SK-MEL-5 (cell line): ENCODE data around the gene ATP1A4. TPM values are rescaled to one million over a fixed set of nuclear protein-coding genes. Genes with fewer than 3 reads are reported as not detected.
"Not testable (repeated sequence)": the region's sequence is repeated elsewhere in the genome, so short reads cannot be mapped to it uniquely, and the experiment has no call there.

ENCODE experiments used
- DNase-seq: peaks from one replicate; pipeline ENCODE4 v3.0.0-alpha.2; 2016; ENCODE audit warnings: low read depth, low spot score
- in situ Hi-C: cut with HindIII; loops from 2 replicates; pipeline ENCODE4 v1.10.0; 2016; ENCODE audit warnings: low sequenced_read_pairs, high pct_unique_total_duplicates, low pct_unique_long_range_greater_than_20kb
- total RNA-seq: library from RNA; depleted of rRNA; stranded (reverse); fragments of >200 nt; shearing (Covaris generic); gene quantifications from 2 replicates; pipeline ENCODE4 v1.2.3, GENCODE V29; 2014

ATP1A4 gene
- total RNA-seq, 1 experiment from 2014 or later, result not detected

DNA sequence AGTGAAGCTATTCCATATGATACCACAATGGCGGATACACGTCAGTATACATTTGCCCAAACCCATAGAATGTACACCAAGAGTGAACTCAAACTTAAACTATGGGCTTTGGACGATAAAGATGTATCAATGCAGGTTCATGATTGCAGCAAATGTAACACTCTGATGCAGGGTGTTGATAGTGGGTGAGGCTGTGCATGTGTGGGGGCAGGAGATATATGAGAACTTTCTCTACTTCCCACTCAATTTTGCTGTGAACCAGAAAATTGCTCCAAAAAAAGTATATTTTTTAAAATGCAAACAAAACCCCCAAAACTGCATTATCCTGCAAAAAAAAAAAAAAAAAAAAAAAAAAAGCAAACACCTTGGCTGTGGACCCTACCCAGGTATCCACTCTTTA, 32.5 kb upstream of the ATP1A4 start:
- in situ Hi-C loops, result no loop called here
- no peak for DNase-seq

DNA sequence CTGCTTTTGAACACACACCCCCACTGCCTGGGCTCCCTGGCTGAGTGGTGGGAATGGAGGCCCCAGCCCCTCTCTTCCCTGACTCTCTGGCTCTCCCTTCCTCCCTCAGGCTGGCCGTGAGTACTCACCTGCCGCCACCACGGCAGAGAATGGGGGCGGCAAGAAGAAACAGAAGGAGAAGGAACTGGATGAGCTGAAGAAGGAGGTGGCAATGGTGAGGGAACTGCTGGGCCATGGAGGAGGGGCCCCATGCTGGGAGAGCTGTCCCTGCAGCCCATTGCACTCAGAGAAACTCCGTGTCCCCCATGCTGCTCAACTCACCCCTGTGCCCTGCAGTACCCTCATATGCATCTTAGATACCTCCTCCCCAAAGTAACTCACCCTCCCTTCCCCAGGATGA, 30.6 kb upstream of the ATP1A4 start:
- no peak for DNase-seq
- in situ Hi-C loops, result no loop called here

DNA sequence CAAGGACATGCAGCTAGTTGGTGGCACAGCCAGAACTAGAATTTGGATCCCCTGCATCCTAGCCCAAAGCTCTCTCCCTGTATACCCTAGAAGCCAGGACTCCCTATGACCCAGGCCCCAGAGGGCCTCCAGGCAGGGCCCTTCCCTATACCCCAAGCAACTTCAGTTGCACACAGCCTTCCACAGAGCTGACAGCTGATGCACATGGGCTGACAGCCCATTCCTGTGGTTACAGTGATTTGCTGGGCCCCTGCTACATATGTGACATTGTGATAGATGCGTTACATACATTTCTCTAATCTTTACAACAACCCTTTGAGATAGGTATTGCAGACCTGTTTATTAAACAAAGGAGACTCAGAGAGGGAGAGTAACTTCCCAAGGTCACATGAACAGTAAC, 30.0 kb upstream of the ATP1A4 start:
- DNase-seq, result no peak
- in situ Hi-C loops, result no loop called here

DNA sequence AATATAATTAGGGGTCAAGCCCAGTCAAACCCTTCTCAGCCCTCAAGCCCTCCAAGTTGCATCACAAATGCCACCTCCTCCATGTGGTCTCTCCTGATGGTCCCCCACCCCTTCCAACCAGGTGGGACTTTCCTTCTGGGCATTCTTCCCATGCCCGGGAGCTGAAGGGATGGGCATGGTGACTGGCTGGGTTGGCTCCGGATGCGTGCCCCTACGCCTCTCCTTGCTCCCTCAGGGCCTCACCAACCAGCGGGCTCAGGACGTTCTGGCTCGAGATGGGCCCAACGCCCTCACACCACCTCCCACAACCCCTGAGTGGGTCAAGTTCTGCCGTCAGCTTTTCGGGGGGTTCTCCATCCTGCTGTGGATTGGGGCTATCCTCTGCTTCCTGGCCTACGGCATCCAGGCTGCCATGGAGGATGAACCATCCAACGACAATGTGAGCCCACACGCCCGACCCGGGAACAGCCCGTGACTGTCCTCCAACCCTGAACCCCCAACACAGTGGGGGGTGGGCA, 28.4 kb upstream of the ATP1A4 start:
- in situ Hi-C loops, result no loop called here

DNA sequence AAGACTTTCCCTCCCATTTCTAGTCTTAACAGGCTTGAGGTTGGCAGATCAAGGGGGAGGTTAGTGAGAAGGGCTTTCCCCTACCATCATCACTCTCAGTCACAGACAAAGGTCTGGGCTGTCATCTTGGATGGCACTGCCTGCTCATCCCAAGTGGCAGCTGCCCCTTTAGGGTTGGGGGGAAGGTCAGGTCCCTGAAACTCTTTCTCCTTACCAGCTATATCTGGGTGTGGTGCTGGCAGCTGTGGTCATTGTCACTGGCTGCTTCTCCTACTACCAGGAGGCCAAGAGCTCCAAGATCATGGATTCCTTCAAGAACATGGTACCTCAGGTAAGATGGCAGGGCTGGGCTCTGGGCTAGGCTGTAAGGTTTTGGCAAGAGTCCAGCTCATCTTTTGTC, 27.7 kb upstream of the ATP1A4 start:
- no peak for DNase-seq
- in situ Hi-C loops, result no loop called here

More for the DNA sequence above, 28.4 kb upstream of the ATP1A4 start:
- no peak for DNase-seq

DNA sequence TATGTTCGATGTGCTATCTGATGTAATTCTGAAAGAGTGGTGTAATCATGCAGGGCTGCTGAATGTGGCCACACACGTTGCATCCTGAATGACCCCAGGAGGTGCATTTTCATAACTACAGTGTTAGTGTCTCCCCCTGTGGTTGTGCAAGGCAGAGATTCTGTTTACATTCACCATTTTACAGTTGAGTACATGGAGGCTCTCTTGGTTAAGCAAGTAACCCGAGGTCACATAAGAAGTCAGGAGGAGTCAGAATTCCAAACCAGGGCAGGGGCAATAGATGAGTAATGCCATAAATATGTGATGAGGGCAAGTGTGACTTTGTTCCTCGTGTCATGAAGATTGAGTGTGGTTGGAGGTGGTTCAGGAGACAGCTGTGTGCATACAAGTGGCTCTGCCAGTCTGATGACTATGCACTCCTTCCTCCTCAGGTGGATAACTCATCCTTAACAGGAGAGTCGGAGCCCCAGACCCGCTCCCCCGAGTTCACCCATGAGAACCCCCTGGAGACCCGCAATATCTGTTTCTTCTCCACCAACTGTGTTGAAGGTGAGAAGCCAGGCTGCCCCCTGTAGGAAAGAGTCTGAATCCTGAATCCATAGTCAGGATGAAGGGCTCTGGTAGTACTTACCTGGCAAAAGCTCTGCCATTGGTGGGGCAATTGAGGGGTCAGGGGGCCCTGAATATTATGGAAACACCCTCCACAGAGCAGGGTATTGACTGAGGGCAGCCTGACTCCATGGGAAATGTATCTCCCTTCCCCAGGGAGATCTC, 26.5 kb upstream of the ATP1A4 start:
- in situ Hi-C loops, result no loop called here
- DNase-seq, result peak; percentile 35

DNA sequence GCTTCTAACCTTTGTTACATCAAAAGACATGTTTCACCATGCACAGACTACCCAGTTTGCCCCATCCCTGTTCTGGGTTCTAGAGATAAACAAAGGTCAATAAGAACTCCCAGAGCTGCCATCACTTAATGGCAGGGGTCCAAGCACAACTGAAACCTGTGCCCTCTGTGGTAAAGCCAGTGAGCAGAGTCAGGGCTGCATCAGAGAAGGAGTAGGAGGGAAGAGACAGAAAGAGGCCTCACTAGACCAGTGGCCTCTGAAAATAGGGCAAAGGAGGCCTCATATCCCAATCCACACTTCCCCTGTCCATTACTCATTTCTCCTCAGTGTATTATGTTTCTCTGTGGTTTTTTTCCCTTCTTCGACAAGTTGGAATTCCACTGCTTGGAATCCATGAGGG, 25.7 kb upstream of the ATP1A4 start:
- in situ Hi-C loops, result no loop called here
- DNase-seq, result no peak

DNA sequence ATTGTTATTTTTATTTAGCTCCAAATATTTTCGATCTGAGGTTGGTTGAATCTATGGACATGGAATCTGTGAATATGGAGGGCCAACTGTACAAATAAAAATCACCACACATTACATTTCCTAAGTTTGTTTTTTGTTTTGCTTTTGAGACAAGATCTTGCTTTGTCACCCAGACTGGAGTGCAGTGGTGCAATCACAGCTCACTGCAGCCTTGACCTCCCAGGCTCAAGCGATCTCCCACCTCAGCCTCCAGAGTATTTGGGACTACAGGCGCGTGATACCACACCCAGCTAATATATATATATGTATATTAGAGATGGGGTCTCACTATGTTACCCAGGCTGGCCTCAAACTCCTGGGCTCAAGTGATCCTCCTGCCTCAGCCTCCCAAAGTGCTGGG, 25.1 kb upstream of the ATP1A4 start:
- DNase-seq, in situ Hi-C loops: not testable (repeated sequence)

DNA sequence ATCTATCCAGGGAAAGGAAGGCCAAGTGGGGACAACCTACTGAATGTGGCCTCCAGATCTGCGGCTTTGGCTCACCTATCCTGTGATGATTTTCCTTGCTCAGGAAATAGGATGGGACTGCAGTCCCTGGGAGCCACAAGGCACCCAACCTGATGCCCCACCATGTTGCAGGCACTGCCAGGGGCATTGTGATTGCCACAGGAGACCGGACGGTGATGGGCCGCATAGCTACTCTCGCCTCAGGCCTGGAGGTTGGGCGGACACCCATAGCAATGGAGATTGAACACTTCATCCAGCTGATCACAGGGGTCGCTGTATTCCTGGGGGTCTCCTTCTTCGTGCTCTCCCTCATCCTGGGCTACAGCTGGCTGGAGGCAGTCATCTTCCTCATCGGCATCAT, 24.0 kb upstream of the ATP1A4 start:
- in situ Hi-C loops, result no loop called here
- no peak for DNase-seq

DNA sequence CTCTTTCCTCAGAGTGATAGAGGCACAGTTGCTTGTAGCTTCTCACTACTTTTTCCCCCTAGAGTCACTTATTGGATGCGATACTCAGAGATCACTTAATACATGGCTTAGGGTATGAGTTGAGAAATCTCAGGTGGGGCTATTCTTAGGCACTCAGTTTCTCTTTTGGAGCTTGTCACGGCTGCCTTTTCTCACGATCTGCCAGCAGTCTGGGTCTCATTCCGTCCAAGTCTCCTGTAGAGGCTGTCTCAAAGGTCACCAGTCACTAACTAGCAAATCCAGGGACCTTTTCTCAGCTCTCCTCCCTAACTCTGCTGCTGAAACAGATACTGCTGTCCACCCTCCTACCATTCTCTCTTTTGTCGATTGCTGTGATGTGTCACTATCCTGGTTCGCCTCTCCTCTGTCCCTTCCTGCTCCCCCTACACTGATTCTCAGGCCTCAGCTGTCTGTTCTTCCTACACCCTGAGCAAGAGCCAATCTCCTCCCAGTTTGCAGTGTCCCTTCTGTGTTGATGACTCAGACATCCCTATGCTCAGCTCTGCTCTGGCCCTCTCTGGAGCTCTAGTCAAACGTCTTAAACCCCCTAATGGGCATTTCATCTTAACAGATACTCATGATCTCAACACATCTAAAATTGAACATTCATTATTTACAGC, 23.4 kb upstream of the ATP1A4 start:
- no peak for DNase-seq
- in situ Hi-C loops, result no loop called here

DNA sequence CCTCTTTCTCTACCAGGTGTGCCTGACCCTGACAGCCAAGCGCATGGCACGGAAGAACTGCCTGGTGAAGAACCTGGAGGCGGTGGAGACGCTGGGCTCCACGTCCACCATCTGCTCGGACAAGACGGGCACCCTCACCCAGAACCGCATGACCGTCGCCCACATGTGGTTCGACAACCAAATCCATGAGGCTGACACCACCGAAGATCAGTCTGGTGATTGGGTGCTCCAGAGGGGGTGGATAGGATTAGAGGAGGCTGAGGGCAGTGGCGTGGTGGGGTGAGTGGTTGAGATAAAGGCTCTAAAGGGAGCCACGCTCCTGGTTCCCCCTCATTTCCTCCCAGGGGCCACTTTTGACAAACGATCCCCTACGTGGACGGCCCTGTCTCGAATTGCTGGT, 22.8 kb upstream of the ATP1A4 start:
- in situ Hi-C loops, result no loop called here
- no peak for DNase-seq

DNA sequence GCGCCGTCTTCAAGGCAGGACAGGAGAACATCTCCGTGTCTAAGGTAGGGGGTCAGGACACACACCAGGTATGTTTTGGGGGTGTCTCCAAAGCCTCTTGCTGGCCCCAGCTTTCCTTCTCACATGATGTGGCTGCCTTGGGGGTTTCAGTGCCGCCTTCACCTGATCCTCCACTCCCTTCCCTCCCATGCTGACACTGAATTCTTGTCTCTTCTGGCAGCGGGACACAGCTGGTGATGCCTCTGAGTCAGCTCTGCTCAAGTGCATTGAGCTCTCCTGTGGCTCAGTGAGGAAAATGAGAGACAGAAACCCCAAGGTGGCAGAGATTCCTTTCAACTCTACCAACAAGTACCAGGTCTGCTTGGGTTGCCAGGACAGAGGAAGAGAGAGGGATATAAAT, 22.4 kb upstream of the ATP1A4 start:
- in situ Hi-C loops, result no loop called here
- DNase-seq, result no peak

DNA sequence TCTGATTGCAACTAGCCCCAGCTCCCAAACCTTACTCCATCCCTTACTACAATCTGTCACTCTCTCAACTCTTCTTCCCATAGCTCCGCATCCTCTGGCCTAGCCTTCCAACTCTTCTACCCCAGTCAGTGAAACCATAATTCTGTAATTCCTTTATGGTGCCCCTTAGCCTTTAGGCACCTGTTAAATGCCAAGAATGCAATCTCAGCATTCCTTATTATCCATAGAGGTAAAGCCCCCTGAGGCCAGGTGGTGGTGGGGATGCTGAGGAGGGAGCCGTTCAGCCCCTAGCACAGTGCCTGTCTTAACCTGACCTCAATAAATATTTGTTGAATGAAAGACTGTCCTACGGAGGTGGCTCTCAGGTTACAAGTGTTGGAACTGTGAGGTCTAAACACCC, 21.8 kb upstream of the ATP1A4 start:
- in situ Hi-C loops, result no loop called here
- no peak for DNase-seq

DNA sequence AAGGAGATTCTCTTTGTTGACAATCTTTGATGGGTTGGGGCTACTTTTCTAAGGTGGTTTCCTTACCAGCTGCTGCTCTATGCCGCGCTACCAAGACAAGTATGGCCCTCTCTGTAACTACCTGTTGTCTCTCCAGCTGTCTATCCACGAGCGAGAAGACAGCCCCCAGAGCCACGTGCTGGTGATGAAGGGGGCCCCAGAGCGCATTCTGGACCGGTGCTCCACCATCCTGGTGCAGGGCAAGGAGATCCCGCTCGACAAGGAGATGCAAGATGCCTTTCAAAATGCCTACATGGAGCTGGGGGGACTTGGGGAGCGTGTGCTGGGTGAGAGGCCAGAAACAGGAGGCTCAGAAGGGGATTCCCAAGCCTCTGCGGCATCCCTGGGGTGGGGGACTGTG, 21.4 kb upstream of the ATP1A4 start:
- no peak for DNase-seq

DNA sequence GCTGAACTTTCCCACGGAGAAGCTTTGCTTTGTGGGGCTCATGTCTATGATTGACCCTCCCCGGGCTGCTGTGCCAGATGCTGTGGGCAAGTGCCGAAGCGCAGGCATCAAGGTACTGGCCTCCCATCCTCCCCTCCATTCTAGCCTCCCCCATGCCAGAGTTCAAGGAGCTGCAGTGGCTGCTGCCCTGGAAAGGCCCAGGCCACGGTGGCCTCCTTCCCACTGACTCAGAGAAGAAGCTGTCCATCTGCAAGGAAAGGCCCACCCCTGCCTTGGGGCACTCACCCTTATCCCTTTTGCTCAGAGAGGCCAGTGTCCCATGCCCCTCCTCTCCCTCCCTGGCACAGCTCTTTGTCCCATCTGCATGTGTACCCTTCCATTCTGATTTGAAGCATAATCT, 20.9 kb upstream of the ATP1A4 start:
- in situ Hi-C loops, result no loop called here
- no peak for DNase-seq

More for the DNA sequence above, 21.4 kb upstream of the ATP1A4 start:
- in situ Hi-C loops, result no loop called here

DNA sequence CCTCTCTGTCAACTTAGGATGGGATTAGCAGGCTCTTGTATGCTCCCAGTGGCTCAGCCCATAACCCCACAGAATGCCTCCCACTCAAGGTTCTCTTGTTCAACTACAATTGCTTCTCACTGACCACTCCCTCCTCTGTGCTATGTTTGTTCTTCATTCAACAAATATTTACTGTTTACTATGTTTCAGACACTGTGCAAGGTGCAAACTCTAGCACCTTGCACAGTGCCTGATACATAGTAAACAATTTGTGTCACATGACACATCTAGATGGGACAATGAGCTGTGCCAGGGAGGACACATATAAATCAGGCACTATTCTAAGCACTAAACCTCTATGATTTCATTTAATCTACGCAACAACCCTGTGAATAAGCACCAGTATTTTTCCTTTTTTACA, 20.5 kb upstream of the ATP1A4 start:
- in situ Hi-C loops, result no loop called here
- no peak for DNase-seq

DNA sequence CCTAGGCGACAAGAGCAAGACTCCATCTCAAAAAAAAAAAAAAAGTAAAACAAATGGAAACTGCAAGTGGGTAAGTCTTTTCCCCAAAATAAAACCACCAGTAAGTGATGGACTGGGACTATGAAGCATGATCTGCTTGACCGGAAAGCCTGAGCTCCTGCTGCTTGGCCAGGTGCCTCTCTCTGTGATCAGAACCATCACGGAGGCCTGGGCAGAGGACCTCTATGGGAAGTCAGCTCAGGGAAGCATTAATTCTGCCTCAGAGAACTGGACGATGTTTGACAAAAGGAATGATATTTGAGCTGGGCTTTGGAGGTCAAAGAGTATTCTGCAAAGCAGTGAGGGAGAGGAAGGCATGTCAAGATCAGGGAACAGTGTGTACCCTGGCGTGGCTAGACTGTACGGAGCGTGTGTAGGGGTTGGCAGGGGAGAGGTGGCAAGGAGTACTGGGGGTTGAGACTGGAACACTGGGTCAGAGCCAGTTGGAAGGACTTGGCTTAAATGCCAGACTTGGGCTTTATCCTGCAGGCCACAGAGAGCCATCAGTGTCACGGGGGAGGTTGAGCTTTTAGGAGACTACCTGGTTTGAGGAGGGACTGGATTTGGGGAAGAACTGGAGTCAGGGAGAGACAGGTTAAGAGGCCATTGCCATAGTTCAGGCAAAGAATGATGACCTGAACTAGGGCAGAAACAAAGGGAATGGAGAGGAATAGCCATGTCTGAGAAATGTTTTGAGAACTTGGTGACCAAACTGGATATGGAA, 19.4 kb upstream of the ATP1A4 start:
- in situ Hi-C loops, result no loop called here

DNA sequence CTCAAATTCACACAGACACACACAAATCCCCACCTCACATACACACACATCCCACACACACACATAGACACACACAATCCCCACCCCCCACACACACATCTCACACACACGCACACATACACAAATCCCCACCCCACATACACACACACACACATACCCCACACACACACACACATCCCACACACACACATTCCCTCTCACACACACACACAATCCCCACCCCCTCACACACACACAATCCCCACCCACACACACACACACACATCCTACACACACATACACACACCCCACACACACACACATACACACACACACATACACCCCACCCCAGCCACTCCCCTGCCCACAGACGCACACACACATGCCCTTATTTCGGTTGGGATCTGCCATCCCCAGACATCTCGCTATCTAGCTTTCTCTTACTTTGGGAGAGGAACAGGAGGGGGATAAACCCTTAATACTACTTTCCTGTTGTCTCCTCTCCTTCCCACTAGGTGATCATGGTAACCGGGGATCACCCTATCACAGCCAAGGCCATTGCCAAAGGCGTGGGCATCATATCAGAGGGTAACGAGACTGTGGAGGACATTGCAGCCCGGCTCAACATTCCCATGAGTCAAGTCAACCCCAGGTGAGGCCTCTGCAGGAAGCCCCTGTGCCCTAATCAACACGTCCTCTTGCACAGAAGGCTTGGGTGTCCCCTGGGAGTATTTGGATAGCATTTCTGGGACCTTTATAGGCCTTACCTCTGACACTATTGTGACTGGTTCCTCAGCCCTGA, 17.2 kb upstream of the ATP1A4 start:
- DNase-seq, result no peak
- in situ Hi-C loops, result no loop called here

More for the DNA sequence above, 19.4 kb upstream of the ATP1A4 start:
- no peak for DNase-seq
